K562 (cell line): ENCODE data around the gene SLC35G2. TPM values are rescaled to one million over a fixed set of nuclear protein-coding genes. Genes with fewer than 3 reads are reported as not detected.

Source experiments
- CAMTA2 ChIP-seq: fragments of 250-450 bp; sonication (Bioruptor Pico); conservative IDR thresholded peaks from 2 replicates; pipeline ENCODE4 v1.5.1; 2022
- CREB1 ChIP-seq, 2 experiments: sonication (generic) in 1 of 2; formaldehyde crosslinking in 1 of 2; IDR thresholded peaks; 2 replicates each; pipeline versions ENCODE4 v1.6.1 to v1.8.0; 2012 to 2022; ENCODE audit warnings: inconsistent platforms in 1 of 2, mild to moderate bottlenecking in 1 of 2, missing genetic modification reagents in 1 of 2, moderate library complexity in 1 of 2
- E2F1 ChIP-seq: sonication (generic); formaldehyde crosslinking; IDR thresholded peaks from 2 replicates; pipeline ENCODE4 v1.8.1; 2023; ENCODE audit warnings: mild to moderate bottlenecking, missing genetic modification reagents, moderate library complexity
- FOS ChIP-seq: IDR thresholded peaks from 3 replicates; pipeline ENCODE4 v1.6.1; 2011; ENCODE audit not compliant: insufficient read length; ENCODE audit errors: extremely low read depth
- FOXK1 ChIP-seq: sonication (generic); formaldehyde crosslinking; IDR thresholded peaks from 2 replicates; pipeline ENCODE4 v1.8.0; 2022; ENCODE audit warnings: missing genetic modification reagents, mild to moderate bottlenecking, borderline replicate concordance
- HDAC8 ChIP-seq: fragments of 450-650 bp; IDR thresholded peaks from 2 replicates; pipeline ENCODE4 v1.6.1; 2016; ENCODE audit warnings: mild to moderate bottlenecking, missing genetic modification characterization, moderate library complexity, missing compliant biosample characterization
- KAT7 ChIP-seq: sonication (generic); formaldehyde crosslinking; IDR thresholded peaks from 2 replicates; pipeline ENCODE4 v1.8.0; 2022; ENCODE audit warnings: missing genetic modification reagents, mild to moderate bottlenecking, borderline replicate concordance
- KLF10 ChIP-seq: fragments of 250-450 bp; sonication (Bioruptor Pico); IDR thresholded peaks from 2 replicates; pipeline ENCODE4 v1.6.1; 2021; ENCODE audit warnings: matching md5 sums
- LEF1 ChIP-seq: fragments of 450-650 bp; IDR thresholded peaks from 2 replicates; pipeline ENCODE4 v1.6.1; 2016; ENCODE audit warnings: mild to moderate bottlenecking
- MIER1 ChIP-seq: fragments of 450-650 bp; IDR thresholded peaks from 2 replicates; pipeline ENCODE4 v1.6.1; 2016; ENCODE audit warnings: antibody characterized with exemption, mild to moderate bottlenecking, low read depth
- NCOA6 ChIP-seq: fragments of 450-650 bp; IDR thresholded peaks from 2 replicates; pipeline ENCODE4 v1.6.1; 2017; ENCODE audit warnings: mild to moderate bottlenecking
- PHTF2 ChIP-seq: fragments of 250-450 bp; sonication (Bioruptor Pico); IDR thresholded peaks from 2 replicates; pipeline ENCODE4 v1.5.0; 2021; ENCODE audit warnings: mild to moderate bottlenecking
- POLR3G ChIP-seq: IDR thresholded peaks from 2 replicates; pipeline ENCODE4 v1.6.1; 2011; ENCODE audit not compliant: insufficient read length, insufficient replicate concordance; ENCODE audit errors: extremely low read depth
- RBM14 ChIP-seq: fragments of 200-400 bp; formaldehyde crosslinking; IDR thresholded peaks from 2 replicates; pipeline ENCODE4 v1.6.1; 2018; ENCODE audit warnings: low read depth, mild to moderate bottlenecking, low read length, moderate library complexity, borderline replicate concordance; ENCODE audit not compliant: insufficient read depth
- TAF9B ChIP-seq: fragments of 450-650 bp; IDR thresholded peaks from 2 replicates; pipeline ENCODE4 v1.6.1; 2018; ENCODE audit warnings: mild to moderate bottlenecking; ENCODE audit not compliant: partially characterized antibody
- TFAM ChIP-seq: fragments of 250-450 bp; sonication (Bioruptor Pico); conservative IDR thresholded peaks from 2 replicates; pipeline ENCODE4 v1.5.0; 2021; ENCODE audit warnings: mild to moderate bottlenecking, moderate library complexity
- XRCC3 ChIP-seq: fragments of 450-650 bp; IDR thresholded peaks from 2 replicates; pipeline ENCODE4 v1.6.1; 2017; ENCODE audit warnings: mild to moderate bottlenecking, moderate library complexity
- ZBTB43 ChIP-seq: sonication (generic); formaldehyde crosslinking; IDR thresholded peaks from 2 replicates; pipeline ENCODE4 v1.8.0; 2023; ENCODE audit warnings: mild to moderate bottlenecking, missing genetic modification reagents
- ZBTB49 ChIP-seq: sonication (generic); formaldehyde crosslinking; IDR thresholded peaks from 2 replicates; pipeline ENCODE4 v1.8.0; 2022; ENCODE audit warnings: missing genetic modification reagents, mild to moderate bottlenecking, borderline replicate concordance
- ZNF316 ChIP-seq: fragments of 450-650 bp; IDR thresholded peaks from 2 replicates; pipeline ENCODE4 v1.6.1; 2016
- ZNF584 ChIP-seq: fragments of 200-800 bp; sonication (Bioruptor generic); IDR thresholded peaks from 2 replicates; pipeline ENCODE4 v1.6.1; 2016; ENCODE audit warnings: low read depth, mild to moderate bottlenecking, missing genetic modification characterization, missing compliant biosample characterization
- polyA plus RNA-seq, 8 experiments: library from polyadenylated mRNA; depleted of rRNA in 4 of 8; stranded (reverse) in 5 of 8; unstranded in 3 of 8; fragments of >200 nt; fragmentation: Nextera tagmentation in 2 of 8; fragmentation: Illumina TruSeq in 1 of 8; extraction: Ambion mirVana in 2 of 8; extraction: Trizol in 1 of 8; gene quantifications; 2 replicates each; pipeline versions ENCODE4 v1.2.1 to v1.2.3, GENCODE V29; 2011 to 2014; ENCODE audit warnings: inconsistent platforms in 1 of 8, missing spikeins in 1 of 8
- total RNA-seq, 7 experiments: library from RNA; depleted of rRNA in 6 of 7; stranded (reverse); fragments of >200 nt in 6 of 7; fragmentation: Illumina TruSeq in 2 of 7; extraction: Trizol in 2 of 7; gene quantifications; 2 replicates each; pipeline versions ENCODE4 v1.2.1 to v1.2.3, GENCODE V29; 2011 to 2021; ENCODE audit warnings: low replicate concordance in 1 of 7
- TF ChIP-seq, protein P1 (sequence below): fragments of 200-800 bp; sonication (Bioruptor generic); IDR thresholded peaks from 2 replicates; pipeline ENCODE4 v1.6.1; 2017; ENCODE audit warnings: missing genetic modification characterization, missing compliant biosample characterization

The SLC35G2 gene
- total and polyA plus RNA-seq, 9 of the 15 experiments (the other 6 are each of a cell fraction or from before 2014, with no cell fraction given), result 2.6 to 5.9 (median 3.2) TPM

- TF ChIP-seq, protein P1, sequence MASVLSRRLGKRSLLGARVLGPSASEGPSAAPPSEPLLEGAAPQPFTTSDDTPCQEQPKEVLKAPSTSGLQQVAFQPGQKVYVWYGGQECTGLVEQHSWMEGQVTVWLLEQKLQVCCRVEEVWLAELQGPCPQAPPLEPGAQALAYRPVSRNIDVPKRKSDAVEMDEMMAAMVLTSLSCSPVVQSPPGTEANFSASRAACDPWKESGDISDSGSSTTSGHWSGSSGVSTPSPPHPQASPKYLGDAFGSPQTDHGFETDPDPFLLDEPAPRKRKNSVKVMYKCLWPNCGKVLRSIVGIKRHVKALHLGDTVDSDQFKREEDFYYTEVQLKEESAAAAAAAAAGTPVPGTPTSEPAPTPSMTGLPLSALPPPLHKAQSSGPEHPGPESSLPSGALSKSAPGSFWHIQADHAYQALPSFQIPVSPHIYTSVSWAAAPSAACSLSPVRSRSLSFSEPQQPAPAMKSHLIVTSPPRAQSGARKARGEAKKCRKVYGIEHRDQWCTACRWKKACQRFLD (CRISPR knock-in tag), result no peak
- TF ChIP-seq ZBTB49 (CRISPR knock-in tag) (no peak), CREB1 (IDR thresholded peaks at IDR 0.05) (no peak), CREB1 (CRISPR knock-in tag; IDR thresholded peaks at IDR 0.05) (no peak), KLF10 (CRISPR knock-in tag) (no peak), ZNF316 (peak; percentile 97), LEF1 (no peak), TFAM (CRISPR knock-in tag) (no peak), E2F1 (CRISPR knock-in tag) (no peak), CAMTA2 (CRISPR knock-in tag) (no peak), RBM14 (no peak), NCOA6 (no peak), XRCC3 (no peak), HDAC8 (no peak), FOXK1 (no peak), FOS (no peak), KAT7 (no peak), ZBTB43 (CRISPR knock-in tag) (no peak), PHTF2 (CRISPR knock-in tag) (no peak), MIER1 (no peak), ZNF584 (CRISPR knock-in tag) (no peak), TAF9B (peak; percentile 54), POLR3G (no peak)
These were observed 20.0 kb downstream of the SLC35G2 start (continued) for GRCh38 chr3:136838641-136839555.
